GM12892 (cell line): ENCODE measurements around the gene KIAA0825.

Experiments
- POLR2AphosphoS5 ChIP-seq: IDR thresholded peaks from 2 replicates; pipeline ENCODE4 v1.6.1; 2011; ENCODE audit warnings: low read depth, low read length, control low read depth
- TAF1 ChIP-seq: IDR thresholded peaks from 2 replicates; pipeline ENCODE4 v1.6.1; 2011; ENCODE audit warnings: low read depth, mild to moderate bottlenecking, control low read depth, low read length, borderline replicate concordance

DNA sequence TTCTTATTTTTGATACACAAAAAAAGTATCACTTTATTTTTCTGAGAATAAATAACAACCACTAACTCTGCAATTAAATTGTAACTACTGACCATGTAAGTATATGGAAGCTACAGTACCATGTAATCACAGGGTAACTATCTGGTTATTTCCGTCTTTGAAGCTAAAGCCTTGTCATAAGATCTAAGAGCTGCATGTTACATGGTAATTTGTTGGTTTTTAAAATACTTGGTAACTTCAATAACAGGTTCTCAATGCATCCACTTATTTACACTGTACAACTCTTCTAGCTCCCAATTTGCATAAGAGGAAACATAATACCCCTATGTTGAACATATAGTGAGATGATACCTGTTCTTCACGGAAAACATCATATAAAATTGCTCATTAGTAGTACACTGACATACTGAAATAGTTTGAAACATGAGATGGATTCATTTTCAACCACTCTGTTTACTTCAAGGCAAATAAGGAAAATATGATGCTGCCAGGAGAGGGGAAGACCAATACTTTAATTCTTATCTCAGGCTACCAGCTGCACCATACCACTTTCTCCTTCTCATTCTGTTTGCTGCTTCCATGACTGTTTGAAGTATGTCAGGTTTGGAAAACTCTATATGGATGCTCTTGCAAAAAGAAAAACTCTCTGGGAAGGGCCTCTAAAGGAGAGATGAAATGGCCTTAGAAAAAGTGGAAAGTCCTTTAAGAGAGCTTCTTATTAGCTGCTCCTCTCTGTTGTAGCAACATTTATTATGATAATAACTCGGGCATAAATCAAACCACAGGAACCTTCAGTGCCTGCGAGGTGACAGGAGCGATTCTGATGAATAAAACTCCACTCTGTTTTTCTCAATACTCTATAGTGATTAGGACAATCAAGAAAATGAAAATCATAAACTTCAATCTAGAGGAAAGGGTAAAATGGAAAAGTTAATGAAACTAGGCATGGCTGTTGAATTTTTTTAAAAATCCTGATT lies 150.2 kb downstream of the KIAA0825 start:
- no peak for TF ChIP-seq TAF1
- no peak for TF ChIP-seq POLR2AphosphoS5
